Brain microvascular endothelial cell (primary cell): Measurements from ENCODE around the gene TRIM2.

Experiments
- DNase-seq: peaks from one replicate; pipeline ENCODE4 v3.0.0-alpha.2; 2020
- H3K27ac ChIP-seq: fragments of 250-450 bp; sonication (Bioruptor Pico); 2 replicates; pipeline ENCODE4 v1.5.1; 2020; ENCODE audit warnings: mild to moderate bottlenecking, moderate library complexity
- H3K27me3 ChIP-seq: fragments of 250-450 bp; sonication (Bioruptor Pico); replicated peaks from 2 replicates; pipeline ENCODE4 v1.5.1; 2020; ENCODE audit warnings: mild to moderate bottlenecking
- H3K36me3 ChIP-seq: fragments of 250-450 bp; sonication (Bioruptor Pico); replicated peaks from 2 replicates; pipeline ENCODE4 v1.5.1; 2020; ENCODE audit warnings: mild to moderate bottlenecking
- H3K4me3 ChIP-seq: 2 replicates; pipeline ENCODE4 v1.5.1; 2011; ENCODE audit warnings: low read depth, mild to moderate bottlenecking, control low read depth, low read length, moderate library complexity
- CTCF ChIP-seq: IDR thresholded peaks from 2 replicates; pipeline ENCODE4 v1.5.1; 2011; ENCODE audit warnings: low read depth, mild to moderate bottlenecking, moderate library complexity, low read length, control low read depth, inconsistent platforms; ENCODE audit errors: missing control alignments
- in situ Hi-C: cut with HindIII; loops from 2 replicates; pipeline ENCODE4 v1.10.0; 2017; ENCODE audit warnings: low sequenced_read_pairs, low pct_ligation_motif_present

Gene TRIM2

GRCh38 chr4:153275380-153276276 is 71.4 kb downstream of the TRIM2 start:
- in situ Hi-C loops = no loop called here
- H3K27me3 ChIP-seq = no peaks in the 10 kb centered on the region
- no peak for DNase-seq
- no peak overlapping the region for H3K27ac ChIP-seq
- no peaks in the 10 kb centered on the region for H3K36me3 ChIP-seq
- no peak overlapping the region for H3K4me3 ChIP-seq
- TF ChIP-seq CTCF = no peak

- in situ Hi-C loops = no loop called here
- Histone ChIP-seq H3K4me3 (no peak overlapping the region), H3K27ac (no peak overlapping the region), H3K27me3 (no peaks in the 10 kb centered on the region), H3K36me3 (no peaks in the 10 kb centered on the region)
- no peak for DNase-seq
- TF ChIP-seq CTCF = no peak
Observed at GRCh38 chr4:153276971-153277370, 72.7 kb downstream of the TRIM2 start.

- Histone ChIP-seq H3K36me3 (no peaks in the 10 kb centered on the region), H3K4me3 (no peak overlapping the region), H3K27ac (no peak overlapping the region), H3K27me3 (no peaks in the 10 kb centered on the region)
- no peak for TF ChIP-seq CTCF
- in situ Hi-C loops = no loop called here
- DNase-seq = no peak
Observed at GRCh38 chr4:153281476-153281875, 77.2 kb downstream of the TRIM2 start.

- TF ChIP-seq CTCF = no peak
- H3K27me3 ChIP-seq = no peaks in the 10 kb centered on the region
- no peak overlapping the region for H3K27ac ChIP-seq
- H3K4me3 ChIP-seq = no peak overlapping the region
- in situ Hi-C loops = no loop called here
- DNase-seq = no peak
- H3K36me3 ChIP-seq = no peaks in the 10 kb centered on the region
Observed at GRCh38 chr4:153282023-153282422, 77.8 kb downstream of the TRIM2 start.

GRCh38 chr4:153283260-153283659 is 79.0 kb downstream of the TRIM2 start:
- in situ Hi-C loops = no loop called here
- no peak for DNase-seq
- no peak for TF ChIP-seq CTCF
- Histone ChIP-seq H3K27me3 (no peaks in the 10 kb centered on the region), H3K4me3 (no peak overlapping the region), H3K27ac (no peak overlapping the region), H3K36me3 (no peaks in the 10 kb centered on the region)

GRCh38 chr4:153290134-153290533 is 85.9 kb downstream of the TRIM2 start:
- Histone ChIP-seq H3K36me3 (no peaks in the 10 kb centered on the region), H3K27me3 (no peaks in the 10 kb centered on the region), H3K4me3 (no peak overlapping the region), H3K27ac (no peak overlapping the region)
- TF ChIP-seq CTCF = no peak
- in situ Hi-C loops = no loop called here
- DNase-seq = no peak
